Measurements from ENCODE around the gene PPIH.
"Not testable (repeated sequence)": the region's sequence is repeated elsewhere in the genome, so short reads cannot be mapped to it uniquely, and the experiment has no call there.

PPIH gene

GRCh38 chr1:42725820-42726219 lies 67.6 kb downstream of the PPIH start:
- DNase-seq (ENCODE audit: low read depth, low spot score); H3K27ac ChIP-seq: not testable (repeated sequence)
